ENCODE data around the gene H2BW1.
"Not testable (repeated sequence)": the region's sequence is repeated elsewhere in the genome, so short reads cannot be mapped to it uniquely, and the experiment has no call there.

Gene H2BW1

GRCh38 chrX:104013158-104013557, 350 bp downstream of the H2BW1 start:
- no peak overlapping the region for H3K27ac ChIP-seq
- TF ChIP-seq, protein P1, sequence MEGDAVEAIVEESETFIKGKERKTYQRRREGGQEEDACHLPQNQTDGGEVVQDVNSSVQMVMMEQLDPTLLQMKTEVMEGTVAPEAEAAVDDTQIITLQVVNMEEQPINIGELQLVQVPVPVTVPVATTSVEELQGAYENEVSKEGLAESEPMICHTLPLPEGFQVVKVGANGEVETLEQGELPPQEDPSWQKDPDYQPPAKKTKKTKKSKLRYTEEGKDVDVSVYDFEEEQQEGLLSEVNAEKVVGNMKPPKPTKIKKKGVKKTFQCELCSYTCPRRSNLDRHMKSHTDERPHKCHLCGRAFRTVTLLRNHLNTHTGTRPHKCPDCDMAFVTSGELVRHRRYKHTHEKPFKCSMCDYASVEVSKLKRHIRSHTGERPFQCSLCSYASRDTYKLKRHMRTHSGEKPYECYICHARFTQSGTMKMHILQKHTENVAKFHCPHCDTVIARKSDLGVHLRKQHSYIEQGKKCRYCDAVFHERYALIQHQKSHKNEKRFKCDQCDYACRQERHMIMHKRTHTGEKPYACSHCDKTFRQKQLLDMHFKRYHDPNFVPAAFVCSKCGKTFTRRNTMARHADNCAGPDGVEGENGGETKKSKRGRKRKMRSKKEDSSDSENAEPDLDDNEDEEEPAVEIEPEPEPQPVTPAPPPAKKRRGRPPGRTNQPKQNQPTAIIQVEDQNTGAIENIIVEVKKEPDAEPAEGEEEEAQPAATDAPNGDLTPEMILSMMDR (IDR thresholded peaks at IDR 0.05), result no peak
- no peak for TF ChIP-seq ZFX (IDR thresholded peaks at IDR 0.05; ENCODE audit: borderline replicate concordance)

- TF ChIP-seq, protein P1 (IDR thresholded peaks at IDR 0.05), result no peak
- TF ChIP-seq ZFX (IDR thresholded peaks at IDR 0.05; ENCODE audit: borderline replicate concordance), result no peak
- no peak overlapping the region for H3K27ac ChIP-seq
These were observed 4.7 kb downstream of the H2BW1 start for GRCh38 chrX:104008831-104009230.

DNA sequence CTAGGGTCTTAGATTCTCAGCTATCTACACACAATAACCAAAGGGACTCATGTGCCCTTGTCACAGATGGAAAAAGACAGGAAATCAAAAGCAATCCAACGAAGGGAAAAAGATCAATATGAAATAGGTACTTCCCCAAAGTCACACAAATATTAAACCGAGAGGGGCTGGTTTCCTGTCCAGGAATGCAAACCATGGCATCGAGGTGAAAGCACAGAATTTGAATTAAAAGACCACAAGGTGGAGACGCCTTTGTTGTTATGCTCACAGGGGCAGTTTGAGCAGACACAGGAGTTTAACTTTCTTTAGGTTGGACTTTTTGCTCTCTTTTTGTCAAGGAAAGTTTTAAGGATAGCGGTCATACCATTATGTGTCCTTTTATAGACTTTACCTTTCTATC, 14.3 kb downstream of the H2BW1 start:
- TF ChIP-seq, protein P1 (IDR thresholded peaks at IDR 0.05), result no peak
- no peak for TF ChIP-seq ZFX (IDR thresholded peaks at IDR 0.05; ENCODE audit: borderline replicate concordance)
- no peak overlapping the region for H3K27ac ChIP-seq

- H3K27ac ChIP-seq, result not testable (repeated sequence)
These were observed 30.0 kb downstream of the H2BW1 start for GRCh38 chrX:103983508-103983907.

DNA sequence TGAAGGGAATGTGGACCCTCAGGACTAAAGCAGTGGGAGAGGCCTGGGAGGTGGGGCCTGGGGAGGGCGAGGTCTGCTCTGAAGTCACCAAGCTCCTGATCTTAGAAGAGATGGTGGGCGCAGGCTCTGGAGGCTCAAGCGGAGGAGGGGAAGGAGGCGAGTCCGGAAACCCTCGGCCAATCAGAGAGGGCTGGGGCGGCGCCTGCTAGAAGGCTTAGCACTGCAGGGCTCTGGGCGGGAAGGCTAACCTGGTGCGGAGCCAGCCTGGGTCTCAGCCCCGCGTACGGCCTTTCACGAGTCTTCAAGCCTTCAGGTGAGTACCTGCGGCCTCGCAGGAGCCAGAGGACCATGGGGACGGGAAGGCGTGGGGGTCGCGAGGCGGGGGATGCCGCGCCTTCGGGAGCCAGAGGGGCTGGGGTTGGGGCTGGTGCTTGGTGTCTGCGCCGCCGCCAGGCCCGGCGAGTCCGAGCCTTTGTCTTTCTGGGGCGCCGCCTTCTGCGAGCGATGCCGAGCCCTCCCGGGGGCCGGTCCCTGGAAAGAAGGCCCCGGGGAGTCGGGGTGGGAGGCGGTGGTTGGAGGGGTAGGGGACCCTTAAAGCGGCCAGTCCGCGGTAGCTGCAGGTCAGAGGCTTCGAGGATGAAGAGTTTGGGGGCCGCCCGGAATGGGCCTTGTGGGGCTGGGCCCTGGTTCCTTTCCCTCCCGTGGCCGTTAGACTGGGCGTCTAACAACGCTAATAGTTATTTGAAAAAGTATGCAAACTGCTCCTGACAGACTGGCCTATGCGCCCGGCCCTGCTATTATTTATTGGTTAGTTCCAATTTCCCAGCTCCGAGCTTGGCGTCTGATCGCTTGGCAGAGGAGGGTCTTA, 50.9 kb downstream of the H2BW1 start, which contains the start of gene TMSB15B:
Gene TMSB15B (plus strand): TSS at position 217 of the 868 bp plus-strand sequence.
- H3K27ac ChIP-seq, result not testable (repeated sequence)

All from 22Rv1 (cell line).